ENCODE results near the gene AMIGO2. TPM values are rescaled to one million over a fixed set of nuclear protein-coding genes. Genes with fewer than 3 reads are reported as not detected.
A peak's percentile ranks its signal among the peaks of the same experiment; 100 is the strongest.

The AMIGO2 gene
- total and polyA plus RNA-seq, 9 of the 15 experiments (the other 6 are each of a cell fraction or from before 2014, with no cell fraction given), result 2.0 to 8.3 (median 3.8) TPM

DNA sequence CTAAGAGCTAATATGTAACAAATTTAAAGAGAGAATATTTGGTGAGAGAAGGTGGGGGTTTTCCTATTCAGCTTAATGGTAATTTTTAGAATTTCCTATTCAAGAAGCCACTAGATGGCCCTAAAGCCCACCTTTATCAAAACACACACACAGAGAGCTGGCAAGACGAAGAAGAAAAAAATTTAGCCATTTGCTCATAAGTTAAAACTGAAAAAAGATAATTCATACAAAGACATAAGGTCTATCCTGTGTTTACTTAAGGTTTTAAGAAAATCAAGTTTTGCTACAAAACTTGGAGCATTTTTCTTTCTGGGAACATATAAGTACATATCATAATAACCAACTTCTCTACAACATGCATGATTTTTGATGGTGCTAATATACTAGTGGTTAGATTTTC is 47.1 kb downstream of the AMIGO2 start (continued):
- TF ChIP-seq, protein P1, sequence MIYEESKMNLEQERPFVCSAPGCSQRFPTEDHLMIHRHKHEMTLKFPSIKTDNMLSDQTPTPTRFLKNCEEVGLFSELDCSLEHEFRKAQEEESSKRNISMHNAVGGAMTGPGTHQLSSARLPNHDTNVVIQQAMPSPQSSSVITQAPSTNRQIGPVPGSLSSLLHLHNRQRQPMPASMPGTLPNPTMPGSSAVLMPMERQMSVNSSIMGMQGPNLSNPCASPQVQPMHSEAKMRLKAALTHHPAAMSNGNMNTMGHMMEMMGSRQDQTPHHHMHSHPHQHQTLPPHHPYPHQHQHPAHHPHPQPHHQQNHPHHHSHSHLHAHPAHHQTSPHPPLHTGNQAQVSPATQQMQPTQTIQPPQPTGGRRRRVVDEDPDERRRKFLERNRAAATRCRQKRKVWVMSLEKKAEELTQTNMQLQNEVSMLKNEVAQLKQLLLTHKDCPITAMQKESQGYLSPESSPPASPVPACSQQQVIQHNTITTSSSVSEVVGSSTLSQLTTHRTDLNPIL (CRISPR knock-in tag; IDR thresholded peaks at IDR 0.05), result no peak
- TF ChIP-seq RBFOX2 (IDR thresholded peaks at IDR 0.05; ENCODE audit: low read depth, low read length), result no peak
- TF ChIP-seq TAL1 (IDR thresholded peaks at IDR 0.05), result no peak
- TF ChIP-seq XRCC3 (IDR thresholded peaks at IDR 0.05), result no peak
- TF ChIP-seq CBX3 (IDR thresholded peaks at IDR 0.05; ENCODE audit: borderline replicate concordance in 1 of 2, low read length in 2 of 2), result no peak
- TF ChIP-seq E2F3 (CRISPR knock-in tag; IDR thresholded peaks at IDR 0.05), result no peak
- no peak for TF ChIP-seq TGIF2 (CRISPR knock-in tag; IDR thresholded peaks at IDR 0.05)
- 0 out of 4 replicates have a peak, but pooled peaks of 1 of the 2 experiments have one; percentile 5 for TF ChIP-seq FOXA3 (CRISPR knock-in tag; conservative IDR thresholded peaks at IDR 0.05 in 1 of 2, IDR thresholded peaks at IDR 0.05 in 1 of 2)
- TF ChIP-seq NCOA2 (IDR thresholded peaks at IDR 0.05; ENCODE audit: partially characterized antibody in 2 of 2), result no peak
- TF ChIP-seq, protein P2, sequence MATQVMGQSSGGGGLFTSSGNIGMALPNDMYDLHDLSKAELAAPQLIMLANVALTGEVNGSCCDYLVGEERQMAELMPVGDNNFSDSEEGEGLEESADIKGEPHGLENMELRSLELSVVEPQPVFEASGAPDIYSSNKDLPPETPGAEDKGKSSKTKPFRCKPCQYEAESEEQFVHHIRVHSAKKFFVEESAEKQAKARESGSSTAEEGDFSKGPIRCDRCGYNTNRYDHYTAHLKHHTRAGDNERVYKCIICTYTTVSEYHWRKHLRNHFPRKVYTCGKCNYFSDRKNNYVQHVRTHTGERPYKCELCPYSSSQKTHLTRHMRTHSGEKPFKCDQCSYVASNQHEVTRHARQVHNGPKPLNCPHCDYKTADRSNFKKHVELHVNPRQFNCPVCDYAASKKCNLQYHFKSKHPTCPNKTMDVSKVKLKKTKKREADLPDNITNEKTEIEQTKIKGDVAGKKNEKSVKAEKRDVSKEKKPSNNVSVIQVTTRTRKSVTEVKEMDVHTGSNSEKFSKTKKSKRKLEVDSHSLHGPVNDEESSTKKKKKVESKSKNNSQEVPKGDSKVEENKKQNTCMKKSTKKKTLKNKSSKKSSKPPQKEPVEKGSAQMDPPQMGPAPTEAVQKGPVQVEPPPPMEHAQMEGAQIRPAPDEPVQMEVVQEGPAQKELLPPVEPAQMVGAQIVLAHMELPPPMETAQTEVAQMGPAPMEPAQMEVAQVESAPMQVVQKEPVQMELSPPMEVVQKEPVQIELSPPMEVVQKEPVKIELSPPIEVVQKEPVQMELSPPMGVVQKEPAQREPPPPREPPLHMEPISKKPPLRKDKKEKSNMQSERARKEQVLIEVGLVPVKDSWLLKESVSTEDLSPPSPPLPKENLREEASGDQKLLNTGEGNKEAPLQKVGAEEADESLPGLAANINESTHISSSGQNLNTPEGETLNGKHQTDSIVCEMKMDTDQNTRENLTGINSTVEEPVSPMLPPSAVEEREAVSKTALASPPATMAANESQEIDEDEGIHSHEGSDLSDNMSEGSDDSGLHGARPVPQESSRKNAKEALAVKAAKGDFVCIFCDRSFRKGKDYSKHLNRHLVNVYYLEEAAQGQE (IDR thresholded peaks at IDR 0.05; ENCODE audit: borderline replicate concordance), result peak; percentile 80; the same call in 1 of the 2 replicates
- TF ChIP-seq, protein P2 (CRISPR knock-in tag; IDR thresholded peaks at IDR 0.05; ENCODE audit: low read depth), result no peak
- TF ChIP-seq SLC30A9 (CRISPR knock-in tag; IDR thresholded peaks at IDR 0.05), result no peak
- TF ChIP-seq PML (IDR thresholded peaks at IDR 0.05; ENCODE audit: low read length), result no peak
- TF ChIP-seq FOXJ2 (tag; IDR thresholded peaks at IDR 0.05), result no peak
- no peak for TF ChIP-seq SMAD2 (IDR thresholded peaks at IDR 0.05; ENCODE audit: low read depth, low read length)
- TF ChIP-seq RUNX1 (IDR thresholded peaks at IDR 0.05; ENCODE audit: low read depth), result no peak
- no peak for TF ChIP-seq DIDO1 (tag; IDR thresholded peaks at IDR 0.05; ENCODE audit: low read depth)
- TF ChIP-seq SPI1 (IDR thresholded peaks at IDR 0.05; ENCODE audit: borderline replicate concordance, low read depth, low read length), result no peak
- TF ChIP-seq BHLHE40 (IDR thresholded peaks at IDR 0.05; ENCODE audit: low read length), result no peak
- no peak for TF ChIP-seq DNMT1 (IDR thresholded peaks at IDR 0.05)
- TF ChIP-seq ZNF76 (CRISPR knock-in tag; IDR thresholded peaks at IDR 0.05; ENCODE audit: borderline replicate concordance), result no peak
